ENCODE data around the gene HIVEP3.

Gene HIVEP3

GRCh38 chr1:41503538-41504113 is 415.1 kb downstream of the HIVEP3 start:
- DNase-seq = no peak

- no peak for DNase-seq
Observed at GRCh38 chr1:41502912-41503311, 415.8 kb downstream of the HIVEP3 start.

GRCh38 chr1:41501581-41501980 is 417.1 kb downstream of the HIVEP3 start:
- peak; percentile 100 for DNase-seq

- peak; percentile 93 for DNase-seq
Observed at GRCh38 chr1:41500781-41501518, 417.8 kb downstream of the HIVEP3 start.

GRCh38 chr1:41500378-41500777 is 418.3 kb downstream of the HIVEP3 start:
- DNase-seq = peak; percentile 98

GRCh38 chr1:41499591-41499990 is 419.1 kb downstream of the HIVEP3 start:
- no peak for DNase-seq

GRCh38 chr1:41498804-41499203 is 419.9 kb downstream of the HIVEP3 start:
- DNase-seq = peak; percentile 71

GRCh38 chr1:41498391-41498790 is 420.3 kb downstream of the HIVEP3 start:
- no peak for DNase-seq

- no peak for DNase-seq
Observed at GRCh38 chr1:41497461-41498030, 421.2 kb downstream of the HIVEP3 start.

- no peak for DNase-seq
Observed at GRCh38 chr1:41497056-41497440, 421.7 kb downstream of the HIVEP3 start.

GRCh38 chr1:41496080-41497055 is 422.4 kb downstream of the HIVEP3 start:
- no peak for DNase-seq

- DNase-seq = peak; percentile 74
Observed at GRCh38 chr1:41495210-41495948, 423.3 kb downstream of the HIVEP3 start.

- no peak for DNase-seq
Observed at GRCh38 chr1:41494351-41495209, 424.1 kb downstream of the HIVEP3 start.

GRCh38 chr1:41493626-41494350 is 424.9 kb downstream of the HIVEP3 start:
- no peak for DNase-seq

GRCh38 chr1:41493117-41493536 is 425.6 kb downstream of the HIVEP3 start:
- no peak for DNase-seq

- DNase-seq = peak; percentile 87
Observed at GRCh38 chr1:41492341-41492848, 426.3 kb downstream of the HIVEP3 start.

GRCh38 chr1:41490911-41491310 is 427.8 kb downstream of the HIVEP3 start:
- no peak for DNase-seq

- DNase-seq = no peak
Observed at GRCh38 chr1:41489561-41489960, 429.2 kb downstream of the HIVEP3 start.

GRCh38 chr1:41488040-41488951 is 430.4 kb downstream of the HIVEP3 start:
- no peak for DNase-seq
